HepG2 (cell line): ENCODE data around the gene WWC1. TPM values are rescaled to one million over a fixed set of nuclear protein-coding genes. Genes with fewer than 3 reads are reported as not detected.

Experiments used
- ATAC-seq: fragments of 200-7000 bp; cut with Tn5 transposase; 3 replicates; pipeline ENCODE4 v1.9.1; 2020; ENCODE audit warnings: mild to moderate bottlenecking, moderate library complexity
- BruUV-seq: library from RNA; stranded (reverse); fragments of 400-500 nt; replicated peaks from 2 replicates; lab custom pipeline; 2021; lab: Mats Ljungman, UMichigan
- CTCF ChIA-PET: fragments of 300-600 bp; formaldehyde crosslinking; extraction: SDS; loops from one replicate; lab custom pipeline; 2021; ENCODE audit warnings: low total read pairs, inconsistent platforms, low intra/inter-chr PET ratio; lab: Yijun Ruan, JAX
- POLR2A ChIA-PET: fragments of 350-600 bp; sonication (Branson Sonifier 250); formaldehyde crosslinking; loops from one replicate; lab custom pipeline; 2020; ENCODE audit warnings: antibody characterized with exemption, inconsistent platforms; lab: Yijun Ruan, JAX
- DNase-seq: peaks from one replicate; pipeline ENCODE4 v3.0.0-alpha.2; 2015; ENCODE audit warnings: low spot score
- FAIRE-seq: peaks from 3 replicates; lab custom pipeline; 2011; peaks lifted over from hg19 to GRCh38; lab: Jason Lieb, UNC
- H2AFZ ChIP-seq: one replicate; pipeline ENCODE4 v1.6.1; 2011; ENCODE audit warnings: low read length, inconsistent platforms
- H3K27ac ChIP-seq: fragments of 300-600 bp; 3 replicates; pipeline ENCODE4 v1.8.0; 2011; ENCODE audit warnings: mixed run types, mild to moderate bottlenecking, mixed read lengths, low read length, inconsistent platforms; ENCODE audit not compliant: insufficient read depth; ENCODE audit errors: extremely low read length
- H3K27me3 ChIP-seq, 2 experiments: fragments of 200-600 bp in 1 of 2; 2 replicates in 1 of 2; 3 replicates in 1 of 2; pipeline versions ENCODE4 v1.6.0 to v1.8.0; 2011; ENCODE audit warnings: low read length in 2 of 2, mild to moderate bottlenecking in 2 of 2, moderate library complexity in 2 of 2, inconsistent platforms in 1 of 2; ENCODE audit not compliant: insufficient read depth in 2 of 2, control insufficient read depth in 1 of 2
- H3K36me3 ChIP-seq, 2 experiments: fragments of 200-600 bp in 1 of 2; replicated peaks in 1 of 2; 2 replicates in 1 of 2; 3 replicates in 1 of 2; pipeline versions ENCODE4 v1.5.1 to v1.8.0; 2011; ENCODE audit warnings: low read length in 2 of 2, inconsistent platforms in 1 of 2; ENCODE audit not compliant: insufficient read depth in 2 of 2, control insufficient read depth in 1 of 2
- H3K4me1 ChIP-seq: 2 replicates; pipeline ENCODE4 v1.5.1; 2012; ENCODE audit warnings: low read length, inconsistent platforms; ENCODE audit not compliant: insufficient read depth
- H3K4me2 ChIP-seq: 2 replicates; pipeline ENCODE4 v1.6.0; 2011; ENCODE audit warnings: low read depth, low read length, inconsistent platforms
- H3K4me3 ChIP-seq, 3 experiments: fragments of 200-600 bp in 1 of 3; sonication (generic), shearing (Covaris generic) in 1 of 3; replicated peaks in 1 of 3; 2 replicates each; pipeline ENCODE4 v1.5.1; 2011 to 2016; ENCODE audit warnings: low read length in 3 of 3, inconsistent platforms in 2 of 3, low read depth in 2 of 3, mild to moderate bottlenecking in 2 of 3, control low read depth in 1 of 3, mixed read lengths in 1 of 3; ENCODE audit not compliant: insufficient read depth in 1 of 3
- H3K79me2 ChIP-seq: one replicate; pipeline ENCODE4 v1.6.1; 2011; ENCODE audit warnings: low read length, inconsistent platforms; ENCODE audit not compliant: insufficient read depth
- H3K9ac ChIP-seq: 2 replicates; pipeline ENCODE4 v1.6.0; 2011; ENCODE audit warnings: mild to moderate bottlenecking, low read depth, low read length, inconsistent platforms; ENCODE audit not compliant: insufficient read depth
- H3K9me3 ChIP-seq: 2 replicates; pipeline ENCODE4 v1.5.1; 2012; ENCODE audit warnings: mild to moderate bottlenecking, low read length
- H4K20me1 ChIP-seq: 2 replicates; pipeline ENCODE4 v1.6.0; 2011; ENCODE audit warnings: inconsistent platforms, mild to moderate bottlenecking, low read length, moderate library complexity; ENCODE audit not compliant: insufficient read depth
- CBX5 ChIP-seq: sonication (generic); formaldehyde crosslinking; IDR thresholded peaks from 2 replicates; pipeline ENCODE4 v1.4.0; 2020; ENCODE audit warnings: missing genetic modification reagents, borderline replicate concordance
- FOXA1 ChIP-seq, 2 experiments: fragments of 450-650 bp in 1 of 2; sonication (generic) in 1 of 2; formaldehyde crosslinking in 1 of 2; IDR thresholded peaks; 2 replicates each; pipeline versions ENCODE4 v1.4.0 to v1.6.1; 2016 to 2020; ENCODE audit warnings: missing genetic modification reagents in 1 of 2
- HOXA3 ChIP-seq: sonication (generic); formaldehyde crosslinking; IDR thresholded peaks from 2 replicates; pipeline ENCODE4 v1.5.0; 2020; ENCODE audit warnings: missing genetic modification reagents
- PHF5A ChIP-seq: IDR thresholded peaks from one replicate; pipeline ENCODE4 v1.6.1; 2018; ENCODE audit warnings: low read depth, missing genetic modification reagents; ENCODE audit not compliant: unreplicated experiment
- U2AF1 ChIP-seq: fragments of 200-400 bp; formaldehyde crosslinking; optimal IDR thresholded peaks from 2 replicates; pipeline ENCODE3; 2017; ENCODE audit warnings: mild to moderate bottlenecking, low read depth, low read length
- ZNF44 ChIP-seq: sonication (generic); formaldehyde crosslinking; IDR thresholded peaks from 2 replicates; pipeline ENCODE4 v1.5.1; 2020; ENCODE audit warnings: mild to moderate bottlenecking, missing genetic modification reagents
- ZNF749 ChIP-seq: sonication (generic); formaldehyde crosslinking; IDR thresholded peaks from 2 replicates; pipeline ENCODE4 v1.8.0; 2022; ENCODE audit warnings: mild to moderate bottlenecking, missing genetic modification reagents, moderate library complexity, borderline replicate concordance
- WGBS: methylation state at CpG from one replicate; pipeline ENCODE4 v1.1.6; 2017; ENCODE audit warnings: low lambda C conversion rate; 5-methylcytosine and 5-hydroxymethylcytosine counted together
- in situ Hi-C: cut with HindIII; loops from 2 replicates; pipeline ENCODE4 v1.10.0; 2017; ENCODE audit warnings: low pct_unique_long_range_greater_than_20kb; ENCODE audit not compliant: extremely low pct_ligation_motif_present
- intact Hi-C: fragments of 100-400 bp; cut with micrococcal nuclease; formaldehyde crosslinking; loops from one replicate; pipeline ENCODE4 v1.10.0; 2022; ENCODE audit not compliant: unreplicated experiment
- polyA plus RNA-seq, 8 experiments: library from polyadenylated mRNA; depleted of rRNA in 3 of 8; stranded (reverse) in 7 of 8; unstranded in 1 of 8; fragments of >200 nt; fragmentation: Illumina TruSeq in 4 of 8; extraction: Trizol in 4 of 8; gene quantifications; 2 replicates each; pipeline versions ENCODE4 v1.2.1 to v1.2.3, GENCODE V29; 2011 to 2016; ENCODE audit warnings: low read depth in 4 of 8, missing spikeins in 1 of 8, mixed read lengths in 1 of 8; ENCODE audit not compliant: insufficient read depth in 1 of 8
- total RNA-seq, 5 experiments: library from RNA; depleted of rRNA; stranded (reverse); fragments of >200 nt; fragmentation: Illumina TruSeq; extraction: Trizol; gene quantifications; 2 replicates each; pipeline ENCODE4 v1.2.3, GENCODE V29; 2016; ENCODE audit warnings: low read depth in 1 of 5
- TF ChIP-seq, protein P1 (sequence below): sonication (generic); formaldehyde crosslinking; IDR thresholded peaks from 2 replicates; pipeline ENCODE4 v1.4.0; 2020; ENCODE audit warnings: mild to moderate bottlenecking, missing genetic modification reagents, borderline replicate concordance
- TF ChIP-seq, protein P2 (sequence below): sonication (generic); formaldehyde crosslinking; IDR thresholded peaks from 2 replicates; pipeline ENCODE4 v1.8.1; 2023; ENCODE audit warnings: missing genetic modification reagents, mild to moderate bottlenecking, borderline replicate concordance
- TF ChIP-seq, protein P3 (sequence below): sonication (generic); formaldehyde crosslinking; conservative IDR thresholded peaks from 2 replicates; pipeline ENCODE4 v1.4.0; 2020; ENCODE audit warnings: mild to moderate bottlenecking, missing genetic modification reagents, moderate library complexity
- TF ChIP-seq, protein P4 (sequence below): sonication (generic); formaldehyde crosslinking; IDR thresholded peaks from 2 replicates; pipeline ENCODE4 v1.8.0; 2022; ENCODE audit warnings: missing genetic modification reagents, mild to moderate bottlenecking, moderate library complexity, borderline replicate concordance

Gene WWC1
- total and polyA plus RNA-seq, 2 of the 13 experiments (the other 11 are each of a cell fraction or from before 2014, with no cell fraction given), result 8.3 to 17.9 TPM

DNA sequence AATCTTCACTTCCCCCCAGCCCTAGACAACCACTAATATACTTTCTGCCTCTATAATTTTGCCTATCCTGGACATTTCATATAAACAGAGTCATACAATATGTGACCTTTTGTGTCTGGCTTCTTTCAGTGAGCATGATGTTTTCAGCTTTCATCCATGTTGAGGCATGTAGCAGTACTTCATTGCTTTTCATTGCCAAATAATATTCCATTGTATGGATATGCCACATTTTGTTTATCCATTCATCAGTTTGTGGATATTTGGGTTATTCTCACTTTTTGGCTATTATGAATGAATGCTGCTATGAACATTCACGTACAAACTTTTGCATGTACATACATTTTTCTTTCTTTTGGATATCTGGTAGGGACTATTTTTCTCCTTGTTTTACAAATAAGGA lies 49.0 kb downstream of the WWC1 start:
- no peak for DNase-seq
- WGBS, result 93% methylated on average over 1 of the region's 1 CpG
- Histone ChIP-seq H3K27ac (no peak overlapping the region), H4K20me1 (no peaks in the 10 kb centered on the region; the same call in 1 of the 2 replicates), H3K4me1 (peaks cover 14% of the 10 kb centered on the region), H3K9me3 (no peaks in the 10 kb centered on the region), H2AFZ (no peak overlapping the region), H3K9ac (no peak overlapping the region), H3K79me2 (peaks cover 3% of the 10 kb centered on the region), H3K4me3 (no peak overlapping the region), H3K36me3 (peaks cover 0 to 2% of the 10 kb centered on the region in 2 experiments; a peak in 1 of 5 replicates), H3K4me2 (no peak overlapping the region), H3K27me3 (no peaks in the 10 kb centered on the region)
- BruUV-seq, result no TSS peak
- intact Hi-C loops (no loop called here), in situ Hi-C loops (no loop called here)
- FAIRE-seq, result no peak
- TF ChIP-seq, protein P1, sequence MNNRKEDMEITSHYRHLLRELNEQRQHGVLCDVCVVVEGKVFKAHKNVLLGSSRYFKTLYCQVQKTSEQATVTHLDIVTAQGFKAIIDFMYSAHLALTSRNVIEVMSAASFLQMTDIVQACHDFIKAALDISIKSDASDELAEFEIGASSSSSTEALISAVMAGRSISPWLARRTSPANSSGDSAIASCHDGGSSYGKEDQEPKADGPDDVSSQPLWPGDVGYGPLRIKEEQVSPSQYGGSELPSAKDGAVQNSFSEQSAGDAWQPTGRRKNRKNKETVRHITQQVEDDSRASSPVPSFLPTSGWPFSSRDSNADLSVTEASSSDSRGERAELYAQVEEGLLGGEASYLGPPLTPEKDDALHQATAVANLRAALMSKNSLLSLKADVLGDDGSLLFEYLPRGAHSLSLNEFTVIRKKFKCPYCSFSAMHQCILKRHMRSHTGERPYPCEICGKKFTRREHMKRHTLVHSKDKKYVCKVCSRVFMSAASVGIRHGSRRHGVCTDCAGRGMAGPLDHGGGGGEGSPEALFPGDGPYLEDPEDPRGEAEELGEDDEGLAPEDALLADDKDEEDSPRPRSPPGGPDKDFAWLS (CRISPR knock-in tag), result no peak
- TF ChIP-seq HOXA3 (CRISPR knock-in tag) (no peak), ZNF44 (CRISPR knock-in tag) (no peak), ZNF749 (CRISPR knock-in tag) (no peak), PHF5A (CRISPR knock-in tag) (no peak), U2AF1 (no peak), CBX5 (CRISPR knock-in tag) (no peak), FOXA1 (IDR thresholded peaks at IDR 0.05) (no peak), FOXA1 (CRISPR knock-in tag; IDR thresholded peaks at IDR 0.05) (no peak)
- TF ChIP-seq, protein P2, sequence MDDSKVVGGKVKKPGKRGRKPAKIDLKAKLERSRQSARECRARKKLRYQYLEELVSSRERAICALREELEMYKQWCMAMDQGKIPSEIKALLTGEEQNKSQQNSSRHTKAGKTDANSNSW (CRISPR knock-in tag), result no peak
- TF ChIP-seq, protein P3, sequence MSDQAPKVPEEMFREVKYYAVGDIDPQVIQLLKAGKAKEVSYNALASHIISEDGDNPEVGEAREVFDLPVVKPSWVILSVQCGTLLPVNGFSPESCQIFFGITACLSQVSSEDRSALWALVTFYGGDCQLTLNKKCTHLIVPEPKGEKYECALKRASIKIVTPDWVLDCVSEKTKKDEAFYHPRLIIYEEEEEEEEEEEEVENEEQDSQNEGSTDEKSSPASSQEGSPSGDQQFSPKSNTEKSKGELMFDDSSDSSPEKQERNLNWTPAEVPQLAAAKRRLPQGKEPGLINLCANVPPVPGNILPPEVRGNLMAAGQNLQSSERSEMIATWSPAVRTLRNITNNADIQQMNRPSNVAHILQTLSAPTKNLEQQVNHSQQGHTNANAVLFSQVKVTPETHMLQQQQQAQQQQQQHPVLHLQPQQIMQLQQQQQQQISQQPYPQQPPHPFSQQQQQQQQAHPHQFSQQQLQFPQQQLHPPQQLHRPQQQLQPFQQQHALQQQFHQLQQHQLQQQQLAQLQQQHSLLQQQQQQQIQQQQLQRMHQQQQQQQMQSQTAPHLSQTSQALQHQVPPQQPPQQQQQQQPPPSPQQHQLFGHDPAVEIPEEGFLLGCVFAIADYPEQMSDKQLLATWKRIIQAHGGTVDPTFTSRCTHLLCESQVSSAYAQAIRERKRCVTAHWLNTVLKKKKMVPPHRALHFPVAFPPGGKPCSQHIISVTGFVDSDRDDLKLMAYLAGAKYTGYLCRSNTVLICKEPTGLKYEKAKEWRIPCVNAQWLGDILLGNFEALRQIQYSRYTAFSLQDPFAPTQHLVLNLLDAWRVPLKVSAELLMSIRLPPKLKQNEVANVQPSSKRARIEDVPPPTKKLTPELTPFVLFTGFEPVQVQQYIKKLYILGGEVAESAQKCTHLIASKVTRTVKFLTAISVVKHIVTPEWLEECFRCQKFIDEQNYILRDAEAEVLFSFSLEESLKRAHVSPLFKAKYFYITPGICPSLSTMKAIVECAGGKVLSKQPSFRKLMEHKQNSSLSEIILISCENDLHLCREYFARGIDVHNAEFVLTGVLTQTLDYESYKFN (CRISPR knock-in tag), result no peak
- TF ChIP-seq, protein P4, sequence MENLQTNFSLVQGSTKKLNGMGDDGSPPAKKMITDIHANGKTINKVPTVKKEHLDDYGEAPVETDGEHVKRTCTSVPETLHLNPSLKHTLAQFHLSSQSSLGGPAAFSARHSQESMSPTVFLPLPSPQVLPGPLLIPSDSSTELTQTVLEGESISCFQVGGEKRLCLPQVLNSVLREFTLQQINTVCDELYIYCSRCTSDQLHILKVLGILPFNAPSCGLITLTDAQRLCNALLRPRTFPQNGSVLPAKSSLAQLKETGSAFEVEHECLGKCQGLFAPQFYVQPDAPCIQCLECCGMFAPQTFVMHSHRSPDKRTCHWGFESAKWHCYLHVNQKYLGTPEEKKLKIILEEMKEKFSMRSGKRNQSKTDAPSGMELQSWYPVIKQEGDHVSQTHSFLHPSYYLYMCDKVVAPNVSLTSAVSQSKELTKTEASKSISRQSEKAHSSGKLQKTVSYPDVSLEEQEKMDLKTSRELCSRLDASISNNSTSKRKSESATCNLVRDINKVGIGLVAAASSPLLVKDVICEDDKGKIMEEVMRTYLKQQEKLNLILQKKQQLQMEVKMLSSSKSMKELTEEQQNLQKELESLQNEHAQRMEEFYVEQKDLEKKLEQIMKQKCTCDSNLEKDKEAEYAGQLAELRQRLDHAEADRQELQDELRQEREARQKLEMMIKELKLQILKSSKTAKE (CRISPR knock-in tag), result no peak
- CTCF ChIA-PET, result no interaction called here
- no peak for ATAC-seq
- POLR2A ChIA-PET, result no interaction called here
